Panc1 (cell line): ENCODE results near the gene AFP. TPM values are rescaled to one million over a fixed set of nuclear protein-coding genes. Genes with fewer than 3 reads are reported as not detected.

Experiments
- ATAC-seq: fragments of 200-7000 bp; cut with Tn5 transposase; 2 replicates; pipeline ENCODE4 v1.9.1; 2020; ENCODE audit warnings: mild to moderate bottlenecking, moderate library complexity
- BruUV-seq: library from RNA; stranded (reverse); fragments of 400-500 nt; replicated peaks from 2 replicates; lab custom pipeline; 2021; lab: Mats Ljungman, UMichigan
- CTCF ChIA-PET: fragments of 300-600 bp; sonication (Branson Sonifier 250); formaldehyde crosslinking; loops from one replicate; lab custom pipeline; 2022; ENCODE audit warnings: antibody characterized with exemption; lab: Charles Lee
- POLR2A ChIA-PET: fragments of 300-600 bp; sonication (Branson Sonifier 250); formaldehyde crosslinking; loops from one replicate; lab custom pipeline; 2022; ENCODE audit warnings: antibody characterized with exemption; lab: Charles Lee
- DNase-seq: peaks from one replicate; pipeline ENCODE4 v3.0.0-alpha.2; 2010; ENCODE audit warnings: low read depth, low spot score
- H3K27ac ChIP-seq: 2 replicates; pipeline ENCODE4 v1.5.1; 2011; ENCODE audit warnings: mild to moderate bottlenecking, low read length, inconsistent platforms
- H3K27me3 ChIP-seq: fragments of 200-500 bp; sonication (Bioruptor generic); 2 replicates; pipeline ENCODE4 v1.6.0; 2014; ENCODE audit warnings: low read length, inconsistent platforms; ENCODE audit not compliant: control insufficient read depth, insufficient read depth
- H3K36me3 ChIP-seq: fragments of 200-500 bp; sonication (Bioruptor generic); 2 replicates; pipeline ENCODE4 v1.5.1; 2014; ENCODE audit warnings: inconsistent platforms, mild to moderate bottlenecking, low read length, moderate library complexity; ENCODE audit not compliant: control insufficient read depth, insufficient read depth
- H3K4me1 ChIP-seq: 2 replicates; pipeline ENCODE4 v1.5.1; 2011; ENCODE audit warnings: inconsistent platforms, mild to moderate bottlenecking, low read length, moderate library complexity; ENCODE audit not compliant: control insufficient read depth, insufficient read depth
- H3K4me3 ChIP-seq, 2 experiments: 2 replicates each; pipeline ENCODE4 v1.5.1; 2011 to 2012; ENCODE audit warnings: low read depth in 2 of 2, low read length in 2 of 2, mild to moderate bottlenecking in 2 of 2, inconsistent platforms in 1 of 2, moderate library complexity in 1 of 2
- H3K9me3 ChIP-seq: fragments of 200-500 bp; sonication (Bioruptor generic); 2 replicates; pipeline ENCODE4 v1.5.1; 2014; ENCODE audit warnings: low read depth, mild to moderate bottlenecking, inconsistent platforms, low read length, moderate library complexity; ENCODE audit not compliant: control insufficient read depth, insufficient read depth
- POLR2AphosphoS5 ChIP-seq: IDR thresholded peaks from 2 replicates; pipeline ENCODE4 v1.6.1; 2012; ENCODE audit warnings: mild to moderate bottlenecking, low read depth, low read length, moderate library complexity
- REST ChIP-seq, 2 experiments: IDR thresholded peaks; 2 replicates each; pipeline ENCODE4 v1.6.1; 2011 to 2012; ENCODE audit warnings: low read depth in 2 of 2, control low read depth in 1 of 2, low read length in 1 of 2, mild to moderate bottlenecking in 1 of 2, moderate library complexity in 1 of 2; ENCODE audit not compliant: insufficient read depth in 1 of 2
- SIN3A ChIP-seq: IDR thresholded peaks from 2 replicates; pipeline ENCODE4 v1.6.1; 2012; ENCODE audit warnings: low read depth, mild to moderate bottlenecking, low read length, moderate library complexity, borderline replicate concordance; ENCODE audit not compliant: insufficient read depth
- TCF7L2 ChIP-seq: IDR thresholded peaks from 2 replicates; pipeline ENCODE4 v1.6.1; 2011; ENCODE audit warnings: mild to moderate bottlenecking, low read depth, low read length, inconsistent platforms
- in situ Hi-C: cut with HindIII; loops from 2 replicates; pipeline ENCODE4 v1.10.0; 2016; ENCODE audit warnings: low sequenced_read_pairs, low pct_unique_long_range_greater_than_20kb
- intact Hi-C: fragments of 100-400 bp; cut with micrococcal nuclease; formaldehyde crosslinking; loops from one replicate; pipeline ENCODE4 v1.10.0; 2022; ENCODE audit not compliant: unreplicated experiment
- total RNA-seq: library from RNA; stranded (reverse); gene quantifications from one replicate; pipeline ENCODE4 v1.2.1, GENCODE V29; 2021; ENCODE audit not compliant: unreplicated experiment
- TF ChIP-seq, protein P1 (sequence below): fragments of 450-650 bp; IDR thresholded peaks from 2 replicates; pipeline ENCODE4 v1.5.1; 2017; ENCODE audit warnings: mild to moderate bottlenecking

AFP gene
- total RNA-seq, 1 experiment from 2014 or later: 1.3 TPM

DNA sequence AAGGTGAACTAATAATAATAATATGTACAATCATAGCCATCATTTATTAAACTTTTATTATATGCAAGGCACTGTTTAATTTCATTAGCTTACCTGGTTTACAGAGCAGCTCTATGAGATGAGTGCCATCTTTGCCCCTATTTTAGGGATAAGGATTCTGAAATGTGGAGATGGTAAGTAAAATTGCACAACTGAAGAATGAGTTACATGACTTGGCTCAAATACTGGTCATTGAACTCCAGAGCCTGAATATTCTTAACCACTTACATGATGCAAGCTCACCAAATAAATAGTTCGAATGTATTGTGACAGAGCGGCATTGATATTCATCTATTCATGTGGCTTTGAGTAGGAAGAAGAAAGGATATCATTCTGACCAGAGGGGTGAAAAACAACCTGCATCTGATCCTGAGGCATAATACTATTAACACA is 20.2 kb upstream of the AFP start:
- in situ Hi-C loops: no loop called here
- CTCF ChIA-PET: no interaction called here
- DNase-seq: no peak
- H3K27ac ChIP-seq: no peak overlapping the region
- no peaks in the 10 kb centered on the region for H3K36me3 ChIP-seq
- no peak overlapping the region for H3K4me3 ChIP-seq
- ATAC-seq: no peak
- H3K27me3 ChIP-seq: no peaks in the 10 kb centered on the region; the same call in 1 of the 2 replicates
- POLR2A ChIA-PET: no interaction called here
- no TSS peak for BruUV-seq
- TF ChIP-seq POLR2AphosphoS5 (no peak), TCF7L2 (no peak), SIN3A (no peak), REST (IDR thresholded peaks at IDR 0.05; ENCODE audit: insufficient read depth in 1 of 2, low read depth in 2 of 2, low read length in 1 of 2) (no peak)
- TF ChIP-seq, protein P1, sequence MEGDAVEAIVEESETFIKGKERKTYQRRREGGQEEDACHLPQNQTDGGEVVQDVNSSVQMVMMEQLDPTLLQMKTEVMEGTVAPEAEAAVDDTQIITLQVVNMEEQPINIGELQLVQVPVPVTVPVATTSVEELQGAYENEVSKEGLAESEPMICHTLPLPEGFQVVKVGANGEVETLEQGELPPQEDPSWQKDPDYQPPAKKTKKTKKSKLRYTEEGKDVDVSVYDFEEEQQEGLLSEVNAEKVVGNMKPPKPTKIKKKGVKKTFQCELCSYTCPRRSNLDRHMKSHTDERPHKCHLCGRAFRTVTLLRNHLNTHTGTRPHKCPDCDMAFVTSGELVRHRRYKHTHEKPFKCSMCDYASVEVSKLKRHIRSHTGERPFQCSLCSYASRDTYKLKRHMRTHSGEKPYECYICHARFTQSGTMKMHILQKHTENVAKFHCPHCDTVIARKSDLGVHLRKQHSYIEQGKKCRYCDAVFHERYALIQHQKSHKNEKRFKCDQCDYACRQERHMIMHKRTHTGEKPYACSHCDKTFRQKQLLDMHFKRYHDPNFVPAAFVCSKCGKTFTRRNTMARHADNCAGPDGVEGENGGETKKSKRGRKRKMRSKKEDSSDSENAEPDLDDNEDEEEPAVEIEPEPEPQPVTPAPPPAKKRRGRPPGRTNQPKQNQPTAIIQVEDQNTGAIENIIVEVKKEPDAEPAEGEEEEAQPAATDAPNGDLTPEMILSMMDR: no peak
- H3K9me3 ChIP-seq: no peaks in the 10 kb centered on the region
- H3K4me1 ChIP-seq: no peaks in the 10 kb centered on the region
- intact Hi-C loops: no loop called here

DNA sequence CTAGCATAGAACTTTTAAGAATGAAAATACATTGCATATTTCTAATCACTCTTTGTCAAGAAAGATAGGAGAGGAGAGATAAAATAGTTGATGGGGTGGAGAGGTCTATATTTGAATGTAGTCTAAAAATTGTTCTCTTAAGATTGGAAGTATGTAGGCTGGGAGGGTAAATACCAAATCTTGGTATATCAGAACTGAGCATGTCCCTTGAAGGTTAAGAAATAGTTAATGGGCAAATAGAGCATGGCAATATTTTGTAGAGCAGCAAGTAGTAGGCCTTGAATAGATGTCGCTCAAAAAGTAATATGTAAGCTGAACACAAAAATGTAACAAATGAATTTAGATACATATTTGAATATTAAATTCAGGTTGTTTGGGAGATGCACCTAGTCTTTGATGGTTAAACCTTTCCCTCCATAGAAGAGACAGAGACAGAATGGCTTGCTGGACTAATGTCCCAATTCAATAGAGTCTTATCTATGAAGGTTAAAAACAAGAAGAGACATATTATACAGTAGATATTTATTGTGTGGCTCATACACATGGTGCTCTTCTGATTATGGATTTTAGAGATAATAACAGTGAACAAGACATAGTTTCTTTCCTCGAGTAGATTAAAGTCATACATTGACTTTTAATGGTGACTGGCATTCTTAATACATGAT is 19.5 kb upstream of the AFP start:
- POLR2A ChIA-PET: no interaction called here
- no peak for TF ChIP-seq SIN3A
- TF ChIP-seq, protein P1: no peak
- TF ChIP-seq TCF7L2: no peak
- no peak for TF ChIP-seq POLR2AphosphoS5
- TF ChIP-seq REST (IDR thresholded peaks at IDR 0.05; ENCODE audit: insufficient read depth in 1 of 2, low read depth in 2 of 2, low read length in 1 of 2): no peak
- BruUV-seq: no TSS peak
- Histone ChIP-seq H3K4me3 (no peak overlapping the region), H3K9me3 (no peaks in the 10 kb centered on the region), H3K4me1 (no peaks in the 10 kb centered on the region), H3K27ac (no peak overlapping the region), H3K27me3 (no peaks in the 10 kb centered on the region), H3K36me3 (no peaks in the 10 kb centered on the region)
- DNase-seq: no peak
- CTCF ChIA-PET: no interaction called here
- in situ Hi-C loops (no loop called here), intact Hi-C loops (no loop called here)
- ATAC-seq: no peak
